Vagina (tissue), 2 donors: ENCODE data around the gene GRAMD1B.

ENCODE experiments used
- POLR2A ChIP-seq, 2 donors: fragments of 450-650 bp; IDR thresholded peaks; one replicate each; pipeline ENCODE4 v1.6.1; 2017; ENCODE audit warnings: antibody characterized with exemption in 2 of 2, mild to moderate bottlenecking in 2 of 2, moderate library complexity in 2 of 2
- POLR2AphosphoS5 ChIP-seq, 2 donors: sonication (generic); formaldehyde crosslinking; IDR thresholded peaks; one replicate each; pipeline ENCODE4 v1.9.0; 2017; ENCODE audit warnings: antibody characterized with exemption in 2 of 2, mild to moderate bottlenecking in 2 of 2, low read depth in 1 of 2; ENCODE audit not compliant: insufficient read depth in 1 of 2
- TF ChIP-seq, protein P1 (sequence below), 3 experiments: fragments of 450-650 bp in 2 of 3; fragments of 200-600 bp in 1 of 3; sonication (generic) in 1 of 3; IDR thresholded peaks; one replicate each; pipeline ENCODE4 v1.5.1; 2017 to 2019; ENCODE audit warnings: antibody characterized with exemption in 3 of 3, mild to moderate bottlenecking in 2 of 3, moderate library complexity in 2 of 3

- TF ChIP-seq, protein P1, sequence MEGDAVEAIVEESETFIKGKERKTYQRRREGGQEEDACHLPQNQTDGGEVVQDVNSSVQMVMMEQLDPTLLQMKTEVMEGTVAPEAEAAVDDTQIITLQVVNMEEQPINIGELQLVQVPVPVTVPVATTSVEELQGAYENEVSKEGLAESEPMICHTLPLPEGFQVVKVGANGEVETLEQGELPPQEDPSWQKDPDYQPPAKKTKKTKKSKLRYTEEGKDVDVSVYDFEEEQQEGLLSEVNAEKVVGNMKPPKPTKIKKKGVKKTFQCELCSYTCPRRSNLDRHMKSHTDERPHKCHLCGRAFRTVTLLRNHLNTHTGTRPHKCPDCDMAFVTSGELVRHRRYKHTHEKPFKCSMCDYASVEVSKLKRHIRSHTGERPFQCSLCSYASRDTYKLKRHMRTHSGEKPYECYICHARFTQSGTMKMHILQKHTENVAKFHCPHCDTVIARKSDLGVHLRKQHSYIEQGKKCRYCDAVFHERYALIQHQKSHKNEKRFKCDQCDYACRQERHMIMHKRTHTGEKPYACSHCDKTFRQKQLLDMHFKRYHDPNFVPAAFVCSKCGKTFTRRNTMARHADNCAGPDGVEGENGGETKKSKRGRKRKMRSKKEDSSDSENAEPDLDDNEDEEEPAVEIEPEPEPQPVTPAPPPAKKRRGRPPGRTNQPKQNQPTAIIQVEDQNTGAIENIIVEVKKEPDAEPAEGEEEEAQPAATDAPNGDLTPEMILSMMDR (IDR thresholded peaks at IDR 0.05): no peak
- TF ChIP-seq POLR2A (IDR thresholded peaks at IDR 0.05) (no peak), POLR2AphosphoS5 (IDR thresholded peaks at IDR 0.05; ENCODE audit: insufficient read depth in 1 of 2, low read depth in 1 of 2) (no peak)
Observed at GRCh38 chr11:123570939-123571580, 141.0 kb downstream of the GRAMD1B start.
